ENCODE results near the gene DLG2.

The DLG2 gene

DNA sequence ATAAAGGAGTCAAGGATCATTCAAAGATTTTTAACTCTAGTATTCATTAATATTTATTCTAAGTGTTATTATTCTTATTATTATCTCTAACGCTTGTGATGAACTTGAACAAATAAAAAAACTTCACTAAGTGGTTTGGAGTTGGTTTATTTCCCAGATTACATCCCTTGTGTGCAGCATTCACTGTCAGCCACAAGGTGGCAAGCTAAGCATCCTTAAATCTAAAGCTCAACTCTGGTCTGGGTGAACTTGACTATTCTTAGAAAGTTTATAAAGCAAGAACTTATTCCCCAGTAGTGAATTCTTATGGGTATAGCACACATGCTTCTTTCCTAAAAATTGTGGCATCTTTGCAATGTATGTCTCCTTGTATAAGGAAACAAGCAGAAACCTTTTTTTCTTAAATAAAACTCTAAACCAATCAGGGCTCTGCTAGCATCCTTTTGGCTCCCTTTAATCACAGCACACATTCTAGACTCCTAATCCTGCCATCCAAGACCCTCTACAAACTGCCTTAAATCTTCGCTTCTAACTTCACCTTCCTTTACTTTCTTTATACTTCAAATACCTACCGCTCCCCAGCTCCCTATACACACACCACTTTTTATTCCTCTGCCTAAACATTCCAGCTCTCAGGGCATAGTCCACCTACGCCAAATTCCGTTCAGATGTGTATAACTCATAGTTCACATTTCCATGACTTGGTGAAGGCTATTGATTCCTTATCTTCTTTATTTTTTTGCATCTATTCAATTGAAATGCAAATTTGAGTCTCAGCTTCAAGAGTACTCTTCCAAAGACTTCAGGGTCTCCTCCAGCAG lies 1068.8 kb downstream of the DLG2 start:
- DNase-seq (ENCODE audit: low read depth): peak; percentile 38

DNA sequence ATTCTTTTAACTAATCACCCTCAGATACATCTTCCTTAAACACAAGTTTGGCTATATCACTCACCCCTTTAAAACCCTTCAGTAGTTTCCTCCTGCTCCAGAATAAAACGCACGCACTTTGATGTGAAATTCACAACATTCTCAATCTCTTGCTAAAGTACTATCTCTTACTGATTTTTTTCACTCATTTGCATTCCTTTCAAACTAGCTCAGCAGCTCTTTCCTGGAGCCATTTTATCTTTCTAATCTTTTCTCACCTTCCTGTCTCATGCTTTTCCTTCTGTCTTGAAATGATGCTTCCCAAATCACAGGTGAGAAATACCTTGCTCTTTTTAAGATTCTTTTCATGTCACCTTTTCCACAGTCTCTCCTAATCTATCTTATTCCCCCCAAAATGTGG lies 1074.4 kb downstream of the DLG2 start:
- DNase-seq (ENCODE audit: low read depth): no peak

DNA sequence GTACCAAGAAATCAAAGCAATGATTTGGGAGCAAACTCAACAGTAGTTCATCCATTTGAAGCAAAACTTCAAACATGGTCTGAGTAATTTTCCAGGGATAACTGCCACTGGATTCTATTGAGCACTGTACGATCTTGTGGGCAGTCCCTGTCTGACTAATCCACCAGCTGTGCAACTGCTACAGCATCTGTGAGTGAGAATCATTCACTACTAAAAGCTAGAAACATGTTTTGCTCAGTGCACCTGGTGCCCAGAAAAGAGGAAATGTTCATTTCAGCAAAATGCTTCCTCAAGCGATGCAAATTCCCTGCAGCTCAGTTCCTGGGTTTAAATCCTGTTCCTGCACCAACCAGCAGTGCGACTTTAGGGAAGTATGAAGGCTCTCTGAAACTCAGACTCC lies 1077.9 kb downstream of the DLG2 start:
- DNase-seq (ENCODE audit: low read depth): no peak

DNA sequence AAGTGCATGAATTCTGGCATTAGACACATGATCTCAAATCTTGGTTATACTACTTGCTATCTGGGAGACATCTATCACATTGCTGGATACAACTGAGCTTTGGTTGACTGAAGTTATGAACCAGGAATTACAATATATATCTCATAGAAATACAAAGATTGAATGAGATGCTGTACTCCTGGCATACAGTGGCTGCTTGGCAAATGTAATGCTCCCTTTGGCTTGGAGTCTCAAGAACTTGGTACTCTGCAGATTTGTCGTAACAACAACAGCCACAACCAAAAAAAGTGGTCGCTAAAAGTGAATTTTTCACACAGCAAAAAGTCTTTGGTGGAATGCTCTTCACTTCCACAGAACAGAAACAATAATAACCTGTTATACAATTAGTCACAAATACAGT lies 1082.6 kb downstream of the DLG2 start:
- DNase-seq (ENCODE audit: low read depth): no peak

DNA sequence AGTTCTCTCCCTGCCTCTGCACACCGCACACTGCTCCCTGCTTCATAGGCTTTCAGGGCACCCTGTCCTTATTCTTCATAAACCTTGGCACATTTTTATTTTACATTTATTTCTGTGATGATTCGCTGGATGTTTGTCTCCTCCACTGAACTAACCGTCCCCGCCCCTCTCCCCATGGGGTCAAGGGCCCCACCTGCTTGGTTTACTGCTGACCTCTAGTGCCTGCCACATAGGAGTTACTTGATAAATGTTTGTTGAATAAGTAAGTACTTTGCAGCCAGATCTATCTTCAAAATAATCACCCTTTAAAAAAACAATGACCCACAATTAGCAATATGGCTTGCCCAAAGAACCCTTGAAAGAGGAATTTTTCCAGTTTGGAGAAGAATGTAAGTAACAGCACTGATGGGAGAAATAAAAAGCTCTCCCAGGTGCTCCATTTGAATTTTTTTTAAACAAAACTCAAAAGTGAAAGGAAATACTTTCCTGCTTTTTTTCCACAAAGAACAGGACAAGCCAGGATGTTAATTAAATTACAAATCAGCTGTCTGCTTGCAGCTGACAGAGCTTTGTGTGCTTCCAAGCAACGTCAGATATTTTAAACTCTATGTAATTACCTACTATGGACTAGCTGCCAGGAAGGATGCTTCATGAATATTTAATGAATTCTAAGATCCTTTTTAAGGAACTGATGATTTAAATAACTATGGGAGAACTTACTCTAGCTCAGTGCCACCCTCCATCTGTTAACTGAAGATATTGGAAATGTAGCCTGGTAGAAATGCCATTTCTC lies 1083.6 kb downstream of the DLG2 start:
- no peak for DNase-seq (ENCODE audit: low read depth)

DNA sequence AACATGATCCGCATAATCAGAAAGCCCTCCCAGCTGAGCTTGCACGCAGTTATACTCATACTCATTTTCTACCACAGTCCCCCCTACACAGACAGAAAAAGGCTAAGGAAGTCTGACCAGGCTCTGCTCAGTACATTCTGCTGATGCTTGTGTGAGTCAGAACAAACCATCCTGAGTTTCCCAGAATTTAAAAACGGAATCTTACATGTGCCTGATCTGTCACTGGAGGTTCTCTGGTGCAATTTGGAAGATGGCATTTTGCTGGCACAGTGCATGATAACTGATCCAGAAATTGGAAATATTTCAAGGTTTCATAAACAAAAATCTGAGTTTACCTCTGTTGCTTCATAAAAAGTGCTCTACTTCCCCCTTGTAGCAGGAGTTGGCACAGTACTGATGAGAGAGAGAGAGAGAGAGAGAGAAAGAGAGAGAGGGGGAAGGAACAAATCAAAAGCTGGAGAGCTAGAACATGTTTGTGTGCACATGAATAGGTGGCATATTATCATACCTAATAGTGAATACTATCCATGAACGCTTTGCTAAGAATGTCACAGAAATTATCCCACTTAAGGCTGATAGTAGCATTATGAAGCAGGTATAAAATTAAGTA lies 1085.3 kb downstream of the DLG2 start:
- no peak for DNase-seq (ENCODE audit: low read depth)

DNA sequence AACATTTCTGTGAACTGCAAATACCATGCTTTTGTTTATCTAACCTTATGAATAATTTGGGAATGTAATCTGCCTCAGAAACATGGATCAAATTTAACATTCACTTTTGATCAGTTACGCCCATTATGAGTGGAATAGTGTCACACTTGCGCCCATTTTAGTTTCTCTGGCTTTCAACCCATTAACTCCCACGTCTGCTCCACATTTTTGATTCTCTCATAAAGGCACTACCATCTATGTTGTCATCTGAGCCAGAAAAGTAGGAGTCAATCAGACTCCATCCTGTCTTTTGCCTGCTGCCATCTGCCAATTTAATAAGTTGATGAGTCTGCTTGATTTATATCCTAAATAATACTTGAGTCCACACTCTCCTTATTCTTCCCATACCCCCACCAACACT lies 1090.7 kb downstream of the DLG2 start:
- no peak for DNase-seq (ENCODE audit: low read depth)

DNA sequence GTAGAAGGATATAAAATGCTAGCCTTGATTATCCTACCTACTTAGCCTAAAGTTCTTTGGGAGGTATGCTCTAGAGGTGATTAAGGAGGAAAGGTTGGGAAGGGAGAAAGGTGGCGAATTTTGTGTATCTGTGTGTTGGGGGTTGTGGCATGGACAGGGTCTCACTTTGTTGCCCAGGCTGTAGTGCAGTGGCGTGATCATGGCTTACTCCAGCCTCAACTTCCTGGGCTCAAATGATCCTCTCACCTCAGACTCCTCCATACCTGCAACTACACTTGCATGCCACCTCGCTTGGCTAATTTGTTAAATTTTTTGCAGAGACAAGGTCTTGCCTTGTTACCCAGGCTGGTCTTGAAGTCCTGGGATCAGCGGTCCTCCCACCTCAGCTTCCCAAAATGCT lies 1094.8 kb downstream of the DLG2 start:
- no peak for DNase-seq (ENCODE audit: low read depth)

DNA sequence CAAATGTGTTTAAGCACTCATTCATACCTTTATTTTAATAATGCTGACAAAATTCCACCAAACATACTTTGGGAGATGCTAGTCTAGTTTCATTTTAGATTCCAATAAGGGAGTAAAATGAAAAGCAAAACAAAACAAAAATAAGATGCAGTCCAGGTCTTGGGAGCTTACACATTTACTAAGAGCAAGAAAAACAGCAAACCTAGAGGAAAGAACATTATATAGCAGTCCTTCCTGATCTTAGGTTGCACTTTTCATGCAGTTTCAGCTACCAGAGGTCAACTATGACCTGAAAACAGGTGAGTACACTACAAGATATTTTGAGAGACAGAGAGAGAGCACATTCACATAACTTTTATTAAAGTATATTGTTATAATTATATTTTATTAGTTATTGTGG lies 1100.9 kb downstream of the DLG2 start:
- no peak for DNase-seq (ENCODE audit: low read depth)

DNA sequence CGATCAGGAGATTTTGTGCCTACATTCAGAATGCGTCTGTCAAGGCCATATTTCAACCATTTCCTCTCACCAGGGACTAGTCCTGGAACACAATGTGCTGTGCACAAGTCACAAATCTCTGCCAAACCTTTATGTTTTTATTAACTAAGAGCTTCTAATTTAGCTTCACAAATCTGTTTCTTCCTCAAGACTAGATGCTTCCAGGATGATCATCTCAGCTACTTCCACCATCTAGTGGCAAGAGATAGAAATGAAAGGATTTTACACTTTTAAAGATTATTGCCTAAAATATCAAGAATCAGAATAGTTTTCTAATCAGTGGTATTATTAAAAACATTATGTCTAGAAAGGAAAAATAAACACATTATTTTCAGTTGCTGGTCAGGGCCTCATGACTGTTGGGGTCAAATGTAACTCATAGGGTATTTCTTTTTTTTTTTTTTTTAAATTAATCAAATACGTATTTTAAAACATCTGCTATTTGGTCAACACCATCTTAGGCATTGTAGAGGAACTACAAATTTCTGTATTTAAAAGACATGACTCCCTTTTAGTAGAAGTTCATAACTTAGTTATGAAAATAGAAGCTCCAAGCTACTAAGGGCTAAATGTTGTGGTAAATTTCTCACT lies 1102.6 kb downstream of the DLG2 start:
- DNase-seq (ENCODE audit: low read depth): peak; percentile 13

DNA sequence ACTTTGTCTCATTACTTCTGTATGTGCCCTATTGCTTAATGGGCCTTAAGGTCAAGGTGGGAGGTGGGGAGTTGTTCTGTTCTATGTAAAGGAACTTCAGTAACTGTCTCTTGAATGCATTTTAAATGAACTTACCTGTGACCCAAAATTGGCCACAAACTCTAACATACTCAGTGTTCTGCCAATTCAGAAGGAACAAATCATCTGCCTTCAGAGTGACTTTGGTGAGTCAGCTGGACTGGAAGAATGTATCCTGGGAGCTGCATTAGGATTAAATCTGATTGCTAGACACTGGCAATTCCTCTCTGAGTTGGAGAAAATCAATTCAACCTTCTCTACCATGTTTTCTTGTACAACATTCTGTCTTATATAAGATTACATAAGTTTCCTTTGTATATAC lies 1104.8 kb downstream of the DLG2 start:
- DNase-seq (ENCODE audit: low read depth): peak; percentile 1

DNA sequence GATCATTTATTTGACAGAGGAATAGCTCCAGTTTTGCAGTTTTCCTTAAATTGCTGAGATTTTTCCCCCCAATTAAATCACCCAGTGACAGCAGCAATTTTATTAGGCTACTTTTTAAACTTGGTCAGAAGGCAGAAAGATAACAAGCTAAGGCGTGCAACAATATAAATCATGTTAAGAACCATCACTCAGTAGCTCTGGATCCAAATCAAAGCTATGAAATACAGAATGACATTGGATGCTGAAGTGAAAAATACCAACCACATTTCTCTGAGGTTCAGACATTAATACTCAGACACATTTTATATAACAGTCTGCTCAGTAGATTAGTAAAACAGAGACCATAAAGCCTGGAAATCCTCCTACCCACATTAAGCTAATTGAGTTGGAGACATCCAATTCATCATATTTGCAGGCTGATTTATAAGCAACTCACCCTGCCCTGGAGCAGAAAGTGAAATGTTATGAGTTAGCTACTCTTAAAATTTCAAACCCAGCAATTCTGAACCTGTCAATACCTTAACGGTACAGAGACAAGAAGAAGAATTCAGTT lies 1108.4 kb downstream of the DLG2 start:
- DNase-seq (ENCODE audit: low read depth): no peak

DNA sequence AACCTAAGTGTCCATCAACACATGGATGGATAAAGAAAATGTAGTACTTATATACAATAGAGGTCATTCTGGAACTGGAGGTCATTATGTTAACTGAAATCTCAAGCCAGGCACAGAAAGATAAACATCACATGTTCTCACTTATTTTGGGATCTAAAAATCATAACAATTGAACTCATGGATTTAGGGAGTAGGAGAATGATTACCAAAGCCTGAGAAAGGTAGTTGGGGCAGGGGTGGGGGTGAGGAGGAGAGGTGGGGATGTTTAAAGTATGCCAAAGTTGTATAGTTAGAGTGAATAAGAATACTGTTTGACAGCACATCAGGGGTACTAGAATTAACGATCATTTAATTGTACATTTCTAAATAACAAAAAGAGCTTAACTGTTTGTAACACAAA lies 1112.7 kb downstream of the DLG2 start:
- DNase-seq (ENCODE audit: low read depth): no peak

DNA sequence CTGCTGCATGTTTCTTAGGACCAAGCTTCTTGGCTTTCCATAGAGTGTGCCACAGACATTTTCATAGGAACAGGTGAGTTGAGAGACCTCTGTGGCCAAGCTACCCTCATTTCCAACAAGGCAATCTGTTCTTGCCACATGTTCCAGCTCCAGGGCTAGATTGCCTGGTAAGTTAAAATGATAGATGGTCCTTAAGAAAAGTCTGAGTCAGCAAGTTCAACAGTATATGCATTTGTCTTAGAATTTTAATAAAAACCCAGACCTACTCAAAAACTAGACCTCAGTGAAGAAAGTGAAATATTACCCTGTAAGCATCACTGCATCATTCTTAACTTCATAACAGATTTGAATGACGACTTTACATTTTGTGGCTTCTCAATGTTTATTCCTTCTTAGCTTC lies 1123.6 kb downstream of the DLG2 start:
- no peak for DNase-seq (ENCODE audit: low read depth)

DNA sequence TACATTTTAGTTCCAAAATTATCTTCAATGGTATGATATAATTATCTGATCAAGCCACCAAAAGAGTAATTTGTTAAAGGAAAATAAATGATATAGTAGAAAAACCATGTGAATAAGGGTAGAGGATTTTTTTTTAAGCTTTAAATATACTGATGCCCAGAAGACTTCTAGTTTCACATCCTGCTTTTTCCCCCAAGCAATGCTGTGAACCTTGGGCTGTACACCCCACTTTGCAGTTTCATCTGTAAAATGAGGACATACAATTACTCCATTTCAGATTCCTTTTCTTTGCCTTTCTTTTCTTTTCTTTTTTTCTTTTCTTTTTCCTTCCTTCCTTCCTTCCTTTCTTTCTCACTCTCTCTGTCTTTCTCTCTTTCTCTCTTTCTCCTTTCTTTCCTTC lies 1125.4 kb downstream of the DLG2 start:
- no peak for DNase-seq (ENCODE audit: low read depth)

DNA sequence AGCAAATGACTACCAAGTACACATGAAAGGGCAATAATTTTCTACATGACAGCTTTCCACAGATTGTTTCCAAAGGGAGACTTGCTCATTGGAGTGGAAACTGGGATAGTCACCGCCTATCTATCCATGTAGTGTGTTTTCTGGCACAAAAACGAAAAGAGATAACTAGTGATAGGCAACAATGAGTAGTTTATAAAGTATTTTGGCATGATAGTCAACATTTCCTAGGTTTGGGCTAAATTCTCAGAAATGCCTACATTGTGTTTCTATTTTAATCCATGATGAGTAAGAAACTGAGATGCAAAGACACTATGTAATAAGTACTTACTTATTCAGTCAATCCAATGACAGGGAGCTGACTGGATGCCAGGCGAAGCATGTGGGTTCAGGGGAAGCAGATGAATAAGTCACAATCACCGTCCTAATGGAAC lies 1129.1 kb downstream of the DLG2 start:
- peak; percentile 42 for DNase-seq (ENCODE audit: low read depth)

DNA sequence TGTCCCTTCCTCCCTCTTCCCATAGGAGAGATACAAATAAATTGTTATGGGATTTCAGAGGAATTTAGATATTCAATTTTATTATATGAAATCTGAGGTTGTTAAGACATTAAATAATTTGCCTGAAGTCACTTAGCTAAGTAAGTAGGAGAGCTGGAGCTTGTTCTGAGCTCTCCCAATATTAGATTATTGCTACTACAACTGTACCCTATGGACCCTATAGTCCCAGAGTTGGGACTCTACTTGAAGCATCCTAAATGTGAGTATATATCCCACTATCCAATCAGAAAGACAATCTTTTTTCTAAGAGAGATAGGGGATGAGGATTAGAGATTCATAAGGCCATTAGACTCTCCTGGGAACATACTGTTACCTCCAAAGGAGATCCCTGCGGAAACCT lies 1130.0 kb downstream of the DLG2 start:
- DNase-seq (ENCODE audit: low read depth): no peak

DNA sequence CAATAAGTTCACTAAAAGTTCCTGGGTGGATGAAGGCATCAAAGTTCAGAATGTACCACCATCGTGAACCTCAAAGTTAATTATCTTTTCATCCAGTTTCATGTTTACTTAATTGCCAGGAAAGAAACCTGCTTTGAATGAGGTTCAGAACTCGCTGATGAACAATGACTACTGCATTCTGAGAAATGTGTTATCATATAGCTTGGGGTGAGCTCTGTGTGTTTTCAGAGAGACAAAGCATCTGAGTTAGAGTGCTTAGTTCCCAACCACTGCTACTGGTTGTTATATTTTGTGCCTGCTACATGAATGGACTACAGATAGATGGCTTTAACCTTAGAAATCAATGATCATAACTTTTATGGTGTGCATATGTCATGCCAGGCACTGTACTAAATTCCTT lies 1131.0 kb downstream of the DLG2 start:
- DNase-seq (ENCODE audit: low read depth): no peak

DNA sequence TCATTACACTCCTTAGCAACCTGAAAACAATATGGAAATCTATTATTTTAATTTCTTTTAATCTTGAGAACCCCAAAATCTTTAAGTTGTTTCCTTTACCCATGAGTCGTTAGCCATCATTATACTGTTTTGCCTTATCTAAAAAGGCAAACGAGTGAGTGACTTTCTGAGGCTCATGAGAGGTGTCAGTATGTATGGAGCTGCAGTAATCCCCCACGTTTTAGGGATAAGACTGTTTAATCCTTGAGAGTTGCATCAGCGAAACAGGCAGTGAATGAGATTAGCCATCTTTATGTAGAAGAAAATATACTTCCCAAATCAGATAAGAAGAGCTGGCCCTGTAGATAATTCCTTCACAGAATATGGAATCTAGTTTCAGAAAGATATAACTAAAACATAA lies 1147.0 kb downstream of the DLG2 start:
- no peak for DNase-seq (ENCODE audit: low read depth)

DNA sequence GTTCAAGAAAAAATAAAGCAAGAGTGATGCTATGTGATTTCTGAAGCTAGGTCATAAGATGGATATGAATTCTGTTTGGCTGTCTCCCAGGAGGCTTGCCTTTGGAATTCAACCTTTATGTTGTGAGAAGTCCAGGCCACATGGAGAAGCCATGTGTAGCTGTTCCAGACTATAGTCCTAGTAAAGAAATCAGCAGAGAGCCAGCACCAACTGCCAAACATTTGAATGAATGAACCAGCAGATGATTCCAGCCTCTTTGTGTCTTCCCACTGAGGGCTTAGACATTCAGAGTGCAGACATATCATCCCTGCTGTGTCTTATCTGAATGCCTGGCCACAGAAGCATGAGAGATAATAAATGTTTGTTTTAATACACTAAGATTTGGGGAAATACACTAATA lies 1150.6 kb downstream of the DLG2 start:
- peak; percentile 13 for DNase-seq (ENCODE audit: low read depth)

DNA sequence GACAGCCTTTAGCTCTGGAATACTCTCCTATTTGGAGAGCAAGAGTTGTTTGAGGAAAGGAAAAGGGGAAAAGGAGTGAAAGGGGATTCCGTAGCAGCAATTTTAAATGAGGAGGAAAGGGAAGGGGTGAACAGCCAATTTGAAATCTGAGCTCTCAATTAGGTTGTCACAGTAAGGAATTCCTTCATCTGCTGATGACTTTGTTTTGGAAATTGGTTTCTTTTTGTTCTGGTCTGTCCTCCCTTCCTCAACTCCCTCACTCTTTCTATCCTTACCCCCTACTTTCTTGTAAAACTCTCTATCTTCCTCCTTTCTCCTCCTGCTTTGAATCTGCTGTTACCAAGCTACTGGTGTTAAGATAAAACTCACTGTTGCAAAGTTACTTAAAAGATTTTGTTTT lies 1155.6 kb downstream of the DLG2 start:
- DNase-seq (ENCODE audit: low read depth): no peak

DNA sequence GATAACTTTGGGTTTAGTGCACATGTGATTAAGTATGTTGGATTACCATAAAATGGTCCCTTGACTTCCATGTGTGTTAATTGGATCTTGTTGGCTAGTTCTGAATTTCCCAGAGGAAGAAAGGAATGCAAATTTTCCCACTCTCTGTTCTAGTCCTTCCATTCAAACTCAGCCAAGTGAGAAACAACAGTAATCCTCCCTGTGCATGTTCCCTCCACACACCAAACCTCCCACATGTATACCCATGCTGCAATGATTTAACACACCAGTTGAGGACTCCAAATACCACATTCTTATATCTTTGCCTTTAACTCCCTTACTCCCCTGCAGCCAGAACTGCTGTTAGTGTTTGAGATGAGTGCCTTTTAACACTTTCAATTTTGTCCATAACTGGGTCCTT lies 1158.9 kb downstream of the DLG2 start:
- DNase-seq (ENCODE audit: low read depth): peak; percentile 44
